GM18505 (cell line): ENCODE data around the gene OR52N5.

Experiments used
- ATAC-seq: cut with Tn5 transposase; IDR thresholded peaks from one replicate; pipeline ENCODE4 v1.9.1; 2021; ENCODE audit not compliant: unreplicated experiment
- POLR2A ChIP-seq: IDR thresholded peaks from 4 replicates; pipeline ENCODE4 v1.6.1; 2011; ENCODE audit warnings: borderline replicate concordance; ENCODE audit not compliant: insufficient read depth, insufficient read length; ENCODE audit errors: extremely low read depth

OR52N5 gene

GRCh38 chr11:5738431-5738830 is 44.7 kb downstream of the OR52N5 start:
- TF ChIP-seq POLR2A: no peak
- ATAC-seq: no peak

GRCh38 chr11:5737670-5738392 is 45.3 kb downstream of the OR52N5 start:
- TF ChIP-seq POLR2A: no peak
- ATAC-seq: no peak

GRCh38 chr11:5737091-5737490 is 46.1 kb downstream of the OR52N5 start:
- no peak for ATAC-seq
- no peak for TF ChIP-seq POLR2A

GRCh38 chr11:5736396-5736795 is 46.8 kb downstream of the OR52N5 start, which contains the start of gene OR56B1:
Gene OR56B1 (plus strand): TSS chr11:5736448. CDS start chr11:5736517, 69 bp downstream.
- ATAC-seq: no peak

GRCh38 chr11:5727691-5728090 is 55.5 kb downstream of the OR52N5 start:
- no peak for ATAC-seq
- no peak for TF ChIP-seq POLR2A

More at GRCh38 chr11:5736396-5736795, 46.8 kb downstream of the OR52N5 start, which contains the start of gene OR56B1:
- TF ChIP-seq POLR2A: no peak

GRCh38 chr11:5726351-5726750 is 56.8 kb downstream of the OR52N5 start:
- no peak for ATAC-seq
- no peak for TF ChIP-seq POLR2A
